ENCODE results near the gene ALDH5A1. TPM values are rescaled to one million over a fixed set of nuclear protein-coding genes. Genes with fewer than 3 reads are reported as not detected.

The ALDH5A1 gene
- total and polyA plus RNA-seq, 2 of the 13 experiments (the other 11 are each of a cell fraction or from before 2014, with no cell fraction given) = 12.8 to 32.5 TPM

- in situ Hi-C loops (cut with HindIII; ENCODE audit: extremely low pct_ligation_motif_present, low pct_unique_long_range_greater_than_20kb) = no loop called here
- no peak overlapping the region for H3K9ac ChIP-seq (ENCODE audit: insufficient read depth, low read depth, low read length)
- no peaks in the 10 kb centered on the region for H4K20me1 ChIP-seq (ENCODE audit: insufficient read depth, low read length)
- POLR2A ChIA-PET = no interaction called here
- H3K27ac ChIP-seq (ENCODE audit: extremely low read length, insufficient read depth, low read length) = no peak overlapping the region
- peaks cover 14 to 33% of the 10 kb centered on the region in 2 experiments for H3K36me3 ChIP-seq (replicated peaks in 1 of 2; ENCODE audit: control insufficient read depth in 1 of 2, insufficient read depth in 2 of 2, low read length in 2 of 2)
- DNase-seq (ENCODE audit: low spot score) (no peak), ATAC-seq (no peak), FAIRE-seq (no peak)
- BruUV-seq (replicated peaks) = no TSS peak
- WGBS (ENCODE audit: low lambda C conversion rate) = 98% methylated on average over 3 of the region's 3 CpGs
- H3K27me3 ChIP-seq (ENCODE audit: control insufficient read depth in 1 of 2, insufficient read depth in 2 of 2, low read length in 2 of 2) = no peaks in the 10 kb centered on the region
- no peaks in the 10 kb centered on the region for H3K79me2 ChIP-seq (ENCODE audit: insufficient read depth, low read length)
- CTCF ChIA-PET (ENCODE audit: low intra/inter-chr PET ratio, low total read pairs) = no interaction called here
- intact Hi-C loops (cut with micrococcal nuclease; ENCODE audit: unreplicated experiment) = no loop called here
- no peak overlapping the region for H3K4me3 ChIP-seq (replicated peaks in 1 of 3; ENCODE audit: insufficient read depth in 1 of 3, low read depth in 2 of 3, low read length in 3 of 3)
- no peak overlapping the region for H3K4me2 ChIP-seq (ENCODE audit: low read depth, low read length)
- no peaks in the 10 kb centered on the region for H3K4me1 ChIP-seq (ENCODE audit: insufficient read depth, low read length)
- H2AFZ ChIP-seq (ENCODE audit: low read length) = no peak overlapping the region
- H3K9me3 ChIP-seq (ENCODE audit: low read length) = no peaks in the 10 kb centered on the region
- TF ChIP-seq RNF219 (CRISPR knock-in tag; IDR thresholded peaks at IDR 0.05) = no peak
- no peak for TF ChIP-seq ZNF691 (CRISPR knock-in tag; IDR thresholded peaks at IDR 0.05; ENCODE audit: borderline replicate concordance, low read depth)
- TF ChIP-seq RERE (CRISPR knock-in tag; IDR thresholded peaks at IDR 0.05; ENCODE audit: low read depth) = no peak
- TF ChIP-seq MAFF (IDR thresholded peaks at IDR 0.05; ENCODE audit: low read depth, low read length) = peak; percentile 81
- no peak for TF ChIP-seq NR0B2 (CRISPR knock-in tag; IDR thresholded peaks at IDR 0.05)
- TF ChIP-seq ZBTB44 (CRISPR knock-in tag; IDR thresholded peaks at IDR 0.05) = no peak
- TF ChIP-seq ZNF276 (CRISPR knock-in tag; IDR thresholded peaks at IDR 0.05; ENCODE audit: low read depth) = no peak
These were observed 40.4 kb downstream of the ALDH5A1 start for GRCh38 chr6:24535210-24535609.

Measured in HepG2 (cell line).